OCI-LY3 (cell line): ENCODE results near the gene ZYG11A.

ENCODE experiments used
- CTCF ChIP-seq: fragments of 200-600, 300-600 bp; sonication (generic); IDR thresholded peaks from 2 replicates; pipeline ENCODE4 v1.5.1; 2014; ENCODE audit warnings: antibody characterized with exemption, low read length, low read depth
- EZH2phosphoT487 ChIP-seq: fragments of 200-600 bp; shearing (Covaris generic); IDR thresholded peaks from 2 replicates; pipeline ENCODE4 v1.6.1; 2018; ENCODE audit warnings: antibody characterized with exemption, mixed run types, low read depth

- TF ChIP-seq CTCF = no peak
- TF ChIP-seq EZH2phosphoT487 = no peak
These were observed 5.9 kb downstream of the ZYG11A start for GRCh38 chr1:52848423-52848822.
